HL-60 (cell line): ENCODE measurements around the gene KRTAP10-2.

ENCODE experiments used
- GABPA ChIP-seq: IDR thresholded peaks from 2 replicates; pipeline ENCODE4 v1.6.1; 2012; ENCODE audit warnings: low read depth
- POLR2AphosphoS5 ChIP-seq: IDR thresholded peaks from 2 replicates; pipeline ENCODE4 v1.6.1; 2012; ENCODE audit warnings: low read depth
- SPI1 ChIP-seq: IDR thresholded peaks from 2 replicates; pipeline ENCODE4 v1.6.1; 2012; ENCODE audit warnings: low read depth, mild to moderate bottlenecking, borderline replicate concordance
- TF ChIP-seq, protein P1 (sequence below): IDR thresholded peaks from one replicate; pipeline ENCODE4 v1.5.1; 2011; ENCODE audit warnings: low read length, control low read depth, inconsistent platforms; ENCODE audit not compliant: insufficient read depth

DNA sequence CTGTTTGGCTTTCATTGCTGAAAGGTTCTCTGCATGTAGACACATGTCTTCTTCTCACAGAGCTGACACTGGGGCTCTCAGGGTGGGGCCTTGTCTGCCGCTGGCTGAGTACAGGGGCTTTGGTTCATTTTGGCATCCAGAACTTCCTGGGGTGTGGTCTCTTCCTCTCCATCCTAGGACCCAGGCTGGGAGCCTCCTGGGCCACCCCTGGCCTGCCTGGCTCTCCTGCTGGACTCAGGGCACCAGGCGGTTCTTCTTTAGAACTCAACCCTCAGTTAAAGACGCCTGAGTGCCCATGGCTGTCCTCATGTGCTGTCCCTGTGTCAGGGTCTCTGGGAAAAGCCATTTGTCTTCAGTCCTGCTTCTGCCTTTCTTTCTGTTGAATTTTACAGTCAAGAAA, 34.6 kb upstream of the KRTAP10-2 start:
- TF ChIP-seq SPI1, result no peak
- TF ChIP-seq, protein P1, sequence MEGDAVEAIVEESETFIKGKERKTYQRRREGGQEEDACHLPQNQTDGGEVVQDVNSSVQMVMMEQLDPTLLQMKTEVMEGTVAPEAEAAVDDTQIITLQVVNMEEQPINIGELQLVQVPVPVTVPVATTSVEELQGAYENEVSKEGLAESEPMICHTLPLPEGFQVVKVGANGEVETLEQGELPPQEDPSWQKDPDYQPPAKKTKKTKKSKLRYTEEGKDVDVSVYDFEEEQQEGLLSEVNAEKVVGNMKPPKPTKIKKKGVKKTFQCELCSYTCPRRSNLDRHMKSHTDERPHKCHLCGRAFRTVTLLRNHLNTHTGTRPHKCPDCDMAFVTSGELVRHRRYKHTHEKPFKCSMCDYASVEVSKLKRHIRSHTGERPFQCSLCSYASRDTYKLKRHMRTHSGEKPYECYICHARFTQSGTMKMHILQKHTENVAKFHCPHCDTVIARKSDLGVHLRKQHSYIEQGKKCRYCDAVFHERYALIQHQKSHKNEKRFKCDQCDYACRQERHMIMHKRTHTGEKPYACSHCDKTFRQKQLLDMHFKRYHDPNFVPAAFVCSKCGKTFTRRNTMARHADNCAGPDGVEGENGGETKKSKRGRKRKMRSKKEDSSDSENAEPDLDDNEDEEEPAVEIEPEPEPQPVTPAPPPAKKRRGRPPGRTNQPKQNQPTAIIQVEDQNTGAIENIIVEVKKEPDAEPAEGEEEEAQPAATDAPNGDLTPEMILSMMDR, result no peak
- TF ChIP-seq POLR2AphosphoS5, result no peak
- no peak for TF ChIP-seq GABPA
